GM13977 (cell line): Measurements from ENCODE around the gene MRPL19.
"Not testable (repeated sequence)": the region's sequence is repeated elsewhere in the genome, so short reads cannot be mapped to it uniquely, and the experiment has no call there.

ENCODE experiments used
- DNase-seq: peaks from one replicate; pipeline ENCODE4 v3.0.0; 2012; ENCODE audit warnings: low spot score
- CTCF ChIP-seq: IDR thresholded peaks from 2 replicates; pipeline ENCODE4 v1.5.1; 2012; ENCODE audit warnings: mild to moderate bottlenecking, control low read depth; ENCODE audit not compliant: insufficient read depth; ENCODE audit errors: extremely low read depth, missing control alignments
- in situ Hi-C: fragments of 300-500 bp; cut with MboI; formaldehyde crosslinking; loops from one replicate; pipeline ENCODE4 v1.12.0; 2022; ENCODE audit warnings: low sequenced_read_pairs, low pct_unique_long_range_greater_than_20kb, mixed read lengths, inconsistent platforms; ENCODE audit not compliant: unreplicated experiment

MRPL19 gene

GRCh38 chr2:75676464-75676863 lies 29.9 kb downstream of the MRPL19 start:
- no peak for DNase-seq
- TF ChIP-seq CTCF: no peak
- in situ Hi-C loops: no loop called here

GRCh38 chr2:75679556-75679955 lies 33.0 kb downstream of the MRPL19 start:
- in situ Hi-C loops: no loop called here
- no peak for TF ChIP-seq CTCF
- no peak for DNase-seq

GRCh38 chr2:75680402-75680801 lies 33.8 kb downstream of the MRPL19 start:
- TF ChIP-seq CTCF: no peak
- DNase-seq: no peak

GRCh38 chr2:75683430-75683829 lies 36.8 kb downstream of the MRPL19 start:
- in situ Hi-C loops: not testable (repeated sequence)

More at GRCh38 chr2:75680402-75680801, 33.8 kb downstream of the MRPL19 start:
- in situ Hi-C loops: no loop called here

GRCh38 chr2:75688196-75688595 lies 41.6 kb downstream of the MRPL19 start:
- DNase-seq: no peak
- in situ Hi-C loops: no loop called here
- TF ChIP-seq CTCF: no peak

More at GRCh38 chr2:75683430-75683829, 36.8 kb downstream of the MRPL19 start:
- not testable (repeated sequence) for DNase-seq

- no peak for DNase-seq
- no peak for TF ChIP-seq CTCF
- in situ Hi-C loops: no loop called here
Observed at GRCh38 chr2:75698918-75699317, 52.3 kb downstream of the MRPL19 start.

GRCh38 chr2:75702593-75702992 lies 56.0 kb downstream of the MRPL19 start:
- no peak for TF ChIP-seq CTCF
- DNase-seq: no peak
- in situ Hi-C loops: no loop called here
